ENCODE measurements around the gene COG1.
A peak's percentile ranks its signal among the peaks of the same experiment; 100 is the strongest.

Gene COG1

GRCh38 chr17:73163043-73163442, 29.8 kb upstream of the COG1 start:
- no peak for DNase-seq (ENCODE audit: low spot score)
- no peak for TF ChIP-seq CTCF (IDR thresholded peaks at IDR 0.05; ENCODE audit: borderline replicate concordance, control extremely low read depth, extremely low read depth, insufficient read depth, missing control alignments)
- in situ Hi-C loops (cut with MboI; ENCODE audit: low sequenced_read_pairs, unreplicated experiment): no loop called here

GRCh38 chr17:73165616-73166404, 27.0 kb upstream of the COG1 start:
- no peak for TF ChIP-seq CTCF (IDR thresholded peaks at IDR 0.05; ENCODE audit: borderline replicate concordance, control extremely low read depth, extremely low read depth, insufficient read depth, missing control alignments)
- DNase-seq (ENCODE audit: low spot score): peak; percentile 45
- in situ Hi-C loops (cut with MboI; ENCODE audit: low sequenced_read_pairs, unreplicated experiment): no loop called here

- peak; percentile 41 for DNase-seq (ENCODE audit: low spot score)
- in situ Hi-C loops (cut with MboI; ENCODE audit: low sequenced_read_pairs, unreplicated experiment): no loop called here
- no peak for TF ChIP-seq CTCF (IDR thresholded peaks at IDR 0.05; ENCODE audit: borderline replicate concordance, control extremely low read depth, extremely low read depth, insufficient read depth, missing control alignments)
Observed at GRCh38 chr17:73166731-73167581, 25.9 kb upstream of the COG1 start.

- no peak for DNase-seq (ENCODE audit: low spot score)
- in situ Hi-C loops (cut with MboI; ENCODE audit: low sequenced_read_pairs, unreplicated experiment): no loop called here
- no peak for TF ChIP-seq CTCF (IDR thresholded peaks at IDR 0.05; ENCODE audit: borderline replicate concordance, control extremely low read depth, extremely low read depth, insufficient read depth, missing control alignments)
Observed at GRCh38 chr17:73168667-73169066, 24.2 kb upstream of the COG1 start.

- in situ Hi-C loops (cut with MboI; ENCODE audit: low sequenced_read_pairs, unreplicated experiment): no loop called here
- no peak for DNase-seq (ENCODE audit: low spot score)
- no peak for TF ChIP-seq CTCF (IDR thresholded peaks at IDR 0.05; ENCODE audit: borderline replicate concordance, control extremely low read depth, extremely low read depth, insufficient read depth, missing control alignments)
Observed at GRCh38 chr17:73170324-73170723, 22.5 kb upstream of the COG1 start.

- no peak for DNase-seq (ENCODE audit: low spot score)
- no peak for TF ChIP-seq CTCF (IDR thresholded peaks at IDR 0.05; ENCODE audit: borderline replicate concordance, control extremely low read depth, extremely low read depth, insufficient read depth, missing control alignments)
- in situ Hi-C loops (cut with MboI; ENCODE audit: low sequenced_read_pairs, unreplicated experiment): no loop called here
Observed at GRCh38 chr17:73172252-73172651, 20.6 kb upstream of the COG1 start.
